Right atrium auricular region (tissue), 2 donors: ENCODE data around the gene GATA6. TPM values are rescaled to one million over a fixed set of nuclear protein-coding genes. Genes with fewer than 3 reads are reported as not detected.

Experiments used
- DNase-seq: peaks from one replicate; pipeline ENCODE4 v3.0.0-alpha.2; 2019; ENCODE audit warnings: low spot score
- H3K27ac ChIP-seq, 2 donors: fragments of 200-600 bp; sonication (generic); 1 replicate in 1 of 2; 2 replicates in 1 of 2; pipeline ENCODE4 v1.5.1; 2016 to 2019
- H3K27me3 ChIP-seq, 2 donors: fragments of 200-600 bp; sonication (generic); one replicate each; pipeline versions ENCODE4 v1.5.1 to v1.6.0; 2017 to 2019
- H3K36me3 ChIP-seq: fragments of 200-600 bp; sonication (generic); one replicate; pipeline ENCODE4 v1.5.1; 2016
- H3K4me1 ChIP-seq, 2 donors: fragments of 200-600 bp; sonication (generic); one replicate each; pipeline versions ENCODE4 v1.5.1 to v1.6.0; 2017 to 2019
- H3K4me3 ChIP-seq, 2 donors: fragments of 200-600 bp; sonication (generic); 1 replicate in 1 of 2; 2 replicates in 1 of 2; pipeline ENCODE4 v1.5.1; 2017 to 2019; ENCODE audit warnings: mild to moderate bottlenecking in 1 of 2, moderate library complexity in 1 of 2
- H3K9me3 ChIP-seq, 2 donors: fragments of 200-600 bp; sonication (generic); one replicate each; pipeline ENCODE4 v1.5.1; 2019
- total RNA-seq, 2 donors: library from RNA; depleted of rRNA; stranded (reverse); fragments of >200 nt; gene quantifications; one replicate each; pipeline ENCODE4 v1.1.0, GENCODE V29; 2016
- TF ChIP-seq, protein P1 (sequence below), 2 donors: fragments of 200-600 bp; sonication (generic); IDR thresholded peaks; one replicate each; pipeline ENCODE4 v1.5.1; 2019; ENCODE audit warnings: antibody characterized with exemption in 2 of 2

GATA6 gene
- total RNA-seq, 2 donors from 2014 or later = 88.7 to 95.5 TPM

DNA sequence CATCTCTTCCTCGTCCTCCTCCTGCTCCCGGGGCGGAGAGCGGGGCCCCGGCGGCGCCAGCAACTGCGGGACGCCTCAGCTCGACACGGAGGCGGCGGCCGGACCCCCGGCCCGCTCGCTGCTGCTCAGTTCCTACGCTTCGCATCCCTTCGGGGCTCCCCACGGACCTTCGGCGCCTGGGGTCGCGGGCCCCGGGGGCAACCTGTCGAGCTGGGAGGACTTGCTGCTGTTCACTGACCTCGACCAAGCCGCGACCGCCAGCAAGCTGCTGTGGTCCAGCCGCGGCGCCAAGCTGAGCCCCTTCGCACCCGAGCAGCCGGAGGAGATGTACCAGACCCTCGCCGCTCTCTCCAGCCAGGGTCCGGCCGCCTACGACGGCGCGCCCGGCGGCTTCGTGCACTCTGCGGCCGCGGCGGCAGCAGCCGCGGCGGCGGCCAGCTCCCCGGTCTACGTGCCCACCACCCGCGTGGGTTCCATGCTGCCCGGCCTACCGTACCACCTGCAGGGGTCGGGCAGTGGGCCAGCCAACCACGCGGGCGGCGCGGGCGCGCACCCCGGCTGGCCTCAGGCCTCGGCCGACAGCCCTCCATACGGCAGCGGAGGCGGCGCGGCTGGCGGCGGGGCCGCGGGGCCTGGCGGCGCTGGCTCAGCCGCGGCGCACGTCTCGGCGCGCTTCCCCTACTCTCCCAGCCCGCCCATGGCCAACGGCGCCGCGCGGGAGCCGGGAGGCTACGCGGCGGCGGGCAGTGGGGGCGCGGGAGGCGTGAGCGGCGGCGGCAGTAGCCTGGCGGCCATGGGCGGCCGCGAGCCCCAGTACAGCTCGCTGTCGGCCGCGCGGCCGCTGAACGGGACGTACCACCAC, 2.1 kb downstream of the GATA6 start:
- Histone ChIP-seq H3K27ac (peak overlapping the region; percentile 99 to 100), H3K4me1 (peaks cover 0 to 21% of the 10 kb centered on the region in 2 donors), H3K4me3 (peak overlapping the region; percentile 87 to 95), H3K9me3 (no peaks in the 10 kb centered on the region), H3K27me3 (no peaks in the 10 kb centered on the region), H3K36me3 (peaks cover 45% of the 10 kb centered on the region)
- TF ChIP-seq, protein P1, sequence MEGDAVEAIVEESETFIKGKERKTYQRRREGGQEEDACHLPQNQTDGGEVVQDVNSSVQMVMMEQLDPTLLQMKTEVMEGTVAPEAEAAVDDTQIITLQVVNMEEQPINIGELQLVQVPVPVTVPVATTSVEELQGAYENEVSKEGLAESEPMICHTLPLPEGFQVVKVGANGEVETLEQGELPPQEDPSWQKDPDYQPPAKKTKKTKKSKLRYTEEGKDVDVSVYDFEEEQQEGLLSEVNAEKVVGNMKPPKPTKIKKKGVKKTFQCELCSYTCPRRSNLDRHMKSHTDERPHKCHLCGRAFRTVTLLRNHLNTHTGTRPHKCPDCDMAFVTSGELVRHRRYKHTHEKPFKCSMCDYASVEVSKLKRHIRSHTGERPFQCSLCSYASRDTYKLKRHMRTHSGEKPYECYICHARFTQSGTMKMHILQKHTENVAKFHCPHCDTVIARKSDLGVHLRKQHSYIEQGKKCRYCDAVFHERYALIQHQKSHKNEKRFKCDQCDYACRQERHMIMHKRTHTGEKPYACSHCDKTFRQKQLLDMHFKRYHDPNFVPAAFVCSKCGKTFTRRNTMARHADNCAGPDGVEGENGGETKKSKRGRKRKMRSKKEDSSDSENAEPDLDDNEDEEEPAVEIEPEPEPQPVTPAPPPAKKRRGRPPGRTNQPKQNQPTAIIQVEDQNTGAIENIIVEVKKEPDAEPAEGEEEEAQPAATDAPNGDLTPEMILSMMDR (IDR thresholded peaks at IDR 0.05) = no peak
- no peak for DNase-seq

DNA sequence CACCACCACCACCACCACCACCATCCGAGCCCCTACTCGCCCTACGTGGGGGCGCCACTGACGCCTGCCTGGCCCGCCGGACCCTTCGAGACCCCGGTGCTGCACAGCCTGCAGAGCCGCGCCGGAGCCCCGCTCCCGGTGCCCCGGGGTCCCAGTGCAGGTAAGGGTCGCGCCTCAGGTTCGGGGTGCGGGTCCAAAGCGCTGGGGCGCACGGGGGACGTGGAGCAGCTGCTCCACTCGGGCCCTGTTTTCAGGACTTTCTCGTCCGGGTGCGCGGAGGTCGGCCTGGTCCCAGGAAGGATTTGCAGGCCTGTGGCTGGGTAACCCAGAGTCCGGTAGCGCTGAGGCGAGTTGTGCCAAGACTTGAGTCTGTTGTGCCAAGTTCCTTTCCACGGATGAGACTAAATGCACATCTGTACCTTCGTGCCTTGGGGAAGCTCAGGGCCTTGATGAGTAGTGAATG, 2.8 kb downstream of the GATA6 start:
- no peak for DNase-seq

DNA sequence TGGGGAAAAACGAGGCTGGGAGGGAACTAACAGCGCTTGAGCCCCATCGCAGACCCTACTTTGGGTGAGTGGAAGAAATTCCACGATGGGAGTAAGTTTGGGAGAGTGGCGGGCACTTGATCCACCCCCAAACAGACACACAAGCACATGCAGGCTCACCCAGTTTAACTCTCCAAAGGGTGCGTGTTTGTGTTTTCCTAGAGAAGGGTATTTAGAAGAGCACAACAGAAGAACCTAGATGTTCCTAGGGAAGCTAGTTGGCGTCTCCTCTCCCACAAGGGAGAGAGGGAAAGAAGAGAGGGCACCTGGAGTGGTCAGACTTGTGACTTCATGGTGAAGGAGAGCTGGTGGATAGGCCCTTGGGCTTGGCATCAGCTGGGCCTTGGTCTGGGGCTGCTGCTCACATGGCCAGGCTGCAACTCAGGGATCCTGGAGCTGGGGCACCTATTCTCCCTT, 3.2 kb downstream of the GATA6 start:
- TF ChIP-seq, protein P1 (IDR thresholded peaks at IDR 0.05) = no peak
- Histone ChIP-seq H3K4me1 (peaks cover 0 to 13% of the 10 kb centered on the region in 2 donors), H3K36me3 (peaks cover 57% of the 10 kb centered on the region), H3K27me3 (no peaks in the 10 kb centered on the region), H3K27ac (peak overlapping the region; percentile 99 to 100), H3K9me3 (no peaks in the 10 kb centered on the region), H3K4me3 (peak overlapping the region; percentile 87 to 95)
- DNase-seq = no peak

More for the DNA sequence above, 2.8 kb downstream of the GATA6 start:
- Histone ChIP-seq H3K36me3 (peaks cover 52% of the 10 kb centered on the region), H3K4me3 (peak overlapping the region; percentile 87 to 95), H3K9me3 (no peaks in the 10 kb centered on the region), H3K4me1 (peaks cover 0 to 18% of the 10 kb centered on the region in 2 donors), H3K27me3 (no peaks in the 10 kb centered on the region), H3K27ac (peak overlapping the region; percentile 99 to 100)
- TF ChIP-seq, protein P1 (IDR thresholded peaks at IDR 0.05) = no peak

DNA sequence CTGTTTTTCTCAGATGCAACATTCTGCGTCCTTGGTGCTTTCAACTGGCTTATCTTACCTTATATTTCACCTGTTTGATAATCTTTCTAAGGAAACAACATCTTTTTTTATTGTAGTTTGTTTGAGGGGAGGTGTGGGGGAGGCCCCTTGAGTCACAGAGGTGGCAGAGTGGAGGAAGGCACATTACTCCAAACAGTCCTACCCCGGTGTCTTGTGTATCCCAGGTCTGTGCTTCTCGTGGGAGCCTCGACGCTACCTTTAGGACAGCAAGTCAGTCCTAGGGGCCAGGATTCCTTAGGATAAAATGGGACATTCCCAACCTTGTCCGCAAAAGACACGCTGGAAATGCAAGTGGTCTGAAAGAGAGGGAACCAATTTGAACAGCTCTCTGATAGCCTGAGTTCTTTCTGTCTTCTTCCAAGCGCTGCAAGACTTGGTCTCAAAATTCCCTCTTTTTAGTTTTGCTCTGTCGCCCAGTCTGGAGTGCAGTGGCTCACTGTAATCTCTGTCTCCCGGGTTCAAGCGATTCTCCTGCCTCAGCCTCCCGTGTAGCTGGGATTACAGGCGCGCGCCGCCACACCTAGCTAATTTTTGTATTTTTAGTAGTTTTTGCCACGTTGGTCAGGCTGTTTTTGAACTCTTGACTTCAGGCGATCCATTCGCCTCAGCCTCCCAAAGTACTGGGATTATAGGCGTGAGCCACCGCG, 4.0 kb downstream of the GATA6 start:
- Histone ChIP-seq H3K4me1 (peaks cover 0 to 10% of the 10 kb centered on the region in 2 donors), H3K36me3 (peaks cover 64% of the 10 kb centered on the region), H3K4me3 (peak overlapping the region; percentile 87 to 95), H3K27ac (peak overlapping the region; percentile 99 to 100), H3K27me3 (no peaks in the 10 kb centered on the region), H3K9me3 (no peaks in the 10 kb centered on the region)
- TF ChIP-seq, protein P1 (IDR thresholded peaks at IDR 0.05) = no peak
- no peak for DNase-seq

DNA sequence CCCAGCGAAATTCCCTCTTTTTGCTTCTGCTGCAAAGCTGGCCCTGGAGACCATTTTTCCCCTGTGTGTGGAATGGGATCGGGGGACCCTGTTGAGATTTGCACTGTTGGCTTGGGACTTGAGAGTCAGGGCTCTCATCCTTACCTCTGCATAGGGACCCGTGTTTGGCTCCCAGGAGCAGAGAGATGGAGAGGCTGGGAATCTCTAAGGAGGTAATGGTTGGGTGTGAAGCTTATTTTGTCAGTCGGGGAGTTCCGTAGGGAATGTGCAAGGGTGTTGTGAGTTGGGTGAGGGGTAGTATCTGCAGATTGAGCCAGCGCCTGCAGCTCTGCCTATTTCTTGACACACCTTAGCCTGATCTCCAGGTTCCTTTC, 4.5 kb downstream of the GATA6 start:
- Histone ChIP-seq H3K27me3 (no peaks in the 10 kb centered on the region), H3K27ac (peak overlapping the region; percentile 99 to 100)

More for the DNA sequence above, 4.5 kb downstream of the GATA6 start:
- TF ChIP-seq, protein P1 (IDR thresholded peaks at IDR 0.05) = no peak
- peaks cover 69% of the 10 kb centered on the region for H3K36me3 ChIP-seq
- peaks cover 0 to 9% of the 10 kb centered on the region in 2 donors for H3K4me1 ChIP-seq
- DNase-seq = no peak
- H3K4me3 ChIP-seq = peak overlapping the region; percentile 87 to 95
- H3K9me3 ChIP-seq = no peaks in the 10 kb centered on the region
